ENCODE measurements around the gene CLEC2D. TPM values are rescaled to one million over a fixed set of nuclear protein-coding genes. Genes with fewer than 3 reads are reported as not detected.

Gene CLEC2D
- total RNA-seq, 2 donors from 2014 or later, result 19.3 to 21.5 TPM

DNA sequence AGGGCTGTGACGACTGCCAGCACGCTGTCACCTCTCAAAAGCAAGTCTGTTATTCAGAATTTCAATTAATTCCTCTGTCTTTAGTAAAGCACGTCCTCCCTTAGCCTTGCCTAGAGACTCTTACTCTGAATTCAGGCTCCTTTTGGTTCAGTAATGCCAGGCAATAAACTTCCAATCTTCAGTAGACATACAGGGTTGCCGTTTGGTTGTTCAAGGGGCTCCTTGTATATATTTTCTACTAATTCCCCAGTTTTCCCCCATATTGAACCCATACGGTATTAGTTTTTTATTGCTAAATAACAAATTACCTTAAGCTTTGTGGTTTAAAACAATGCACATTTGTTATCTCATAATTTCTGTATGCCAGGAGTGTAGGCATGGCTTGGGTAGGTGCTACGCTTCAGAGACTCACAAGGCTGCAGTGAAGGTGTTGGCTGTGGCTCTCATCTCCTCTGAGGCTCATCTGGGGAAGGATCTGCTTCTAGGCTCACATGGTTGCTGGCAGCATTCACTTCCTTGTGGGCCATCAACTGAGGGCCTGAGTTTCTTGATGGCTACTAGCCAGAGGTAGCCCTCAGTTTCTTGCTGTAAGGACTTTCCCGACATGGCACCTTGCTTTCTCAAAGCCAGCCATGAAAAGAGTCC lies 70.7 kb downstream of the CLEC2D start:
- no peaks in the 10 kb centered on the region for H3K4me1 ChIP-seq (ENCODE audit: control insufficient read depth, insufficient read depth, low read length)
- Mint-ChIP-seq H3K4me3 (peak overlapping the region; percentile 41), H3K4me1 (no peaks in the 10 kb centered on the region), H3K27ac (no peak overlapping the region), H3K27me3 (ENCODE audit: insufficient read depth) (no peaks in the 10 kb centered on the region), H3K36me3 (ENCODE audit: low read depth) (no peaks in the 10 kb centered on the region), H3K9me3 (peaks cover 8% of the 10 kb centered on the region)
- no peak overlapping the region for H3K9ac ChIP-seq (ENCODE audit: extremely low read depth, low read length, poor library complexity, severe bottlenecking)
- DNase-seq, result no peak
- H3K9me3 ChIP-seq (ENCODE audit: control insufficient read depth, low read length), result no peaks in the 10 kb centered on the region
- no peaks in the 10 kb centered on the region for H3K27me3 ChIP-seq (ENCODE audit: control insufficient read depth, insufficient read depth, low read length, poor library complexity, severe bottlenecking)
- TF ChIP-seq, protein P1, sequence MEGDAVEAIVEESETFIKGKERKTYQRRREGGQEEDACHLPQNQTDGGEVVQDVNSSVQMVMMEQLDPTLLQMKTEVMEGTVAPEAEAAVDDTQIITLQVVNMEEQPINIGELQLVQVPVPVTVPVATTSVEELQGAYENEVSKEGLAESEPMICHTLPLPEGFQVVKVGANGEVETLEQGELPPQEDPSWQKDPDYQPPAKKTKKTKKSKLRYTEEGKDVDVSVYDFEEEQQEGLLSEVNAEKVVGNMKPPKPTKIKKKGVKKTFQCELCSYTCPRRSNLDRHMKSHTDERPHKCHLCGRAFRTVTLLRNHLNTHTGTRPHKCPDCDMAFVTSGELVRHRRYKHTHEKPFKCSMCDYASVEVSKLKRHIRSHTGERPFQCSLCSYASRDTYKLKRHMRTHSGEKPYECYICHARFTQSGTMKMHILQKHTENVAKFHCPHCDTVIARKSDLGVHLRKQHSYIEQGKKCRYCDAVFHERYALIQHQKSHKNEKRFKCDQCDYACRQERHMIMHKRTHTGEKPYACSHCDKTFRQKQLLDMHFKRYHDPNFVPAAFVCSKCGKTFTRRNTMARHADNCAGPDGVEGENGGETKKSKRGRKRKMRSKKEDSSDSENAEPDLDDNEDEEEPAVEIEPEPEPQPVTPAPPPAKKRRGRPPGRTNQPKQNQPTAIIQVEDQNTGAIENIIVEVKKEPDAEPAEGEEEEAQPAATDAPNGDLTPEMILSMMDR (conservative IDR thresholded peaks at IDR 0.05), result no peak
- H3K4me3 ChIP-seq (ENCODE audit: low read length), result no peak overlapping the region
- no peaks in the 10 kb centered on the region for H3K36me3 ChIP-seq (ENCODE audit: control insufficient read depth, insufficient read depth, low read length)
- no peak overlapping the region for H3K27ac ChIP-seq (ENCODE audit: low read depth, low read length)
- 91 to 95% methylated on average over 4 to 7 of the region's 7 CpGs for WGBS, 2 experiments (ENCODE audit: insufficient coverage in 1 of 2, insufficient read length in 1 of 2)

DNA sequence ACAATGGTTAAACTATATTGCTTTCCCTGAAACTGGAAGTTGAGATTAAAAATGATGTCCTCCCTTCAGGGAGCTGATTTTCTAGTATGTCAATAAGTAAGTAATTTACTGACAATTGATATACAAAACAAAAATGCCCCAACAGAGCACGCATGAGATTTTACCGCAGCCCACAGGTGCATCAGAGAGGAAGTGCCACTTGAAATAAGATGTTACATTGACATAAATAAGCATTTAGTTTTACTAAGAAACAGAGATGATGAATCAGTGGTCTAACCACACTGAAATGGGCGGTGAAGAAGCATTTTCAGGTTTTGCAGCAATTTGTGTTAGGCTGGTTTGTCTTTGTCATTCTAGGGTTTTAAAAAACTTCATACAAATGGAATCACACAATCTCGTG lies 72.2 kb downstream of the CLEC2D start:
- Histone ChIP-seq H3K4me1 (ENCODE audit: control insufficient read depth, insufficient read depth, low read length) (no peaks in the 10 kb centered on the region), H3K27ac (ENCODE audit: low read depth, low read length) (no peak overlapping the region), H3K27me3 (ENCODE audit: control insufficient read depth, insufficient read depth, low read length, poor library complexity, severe bottlenecking) (no peaks in the 10 kb centered on the region), H3K9me3 (ENCODE audit: control insufficient read depth, low read length) (no peaks in the 10 kb centered on the region), H3K36me3 (ENCODE audit: control insufficient read depth, insufficient read depth, low read length) (no peaks in the 10 kb centered on the region), H3K9ac (ENCODE audit: extremely low read depth, low read length, poor library complexity, severe bottlenecking) (no peak overlapping the region), H3K4me3 (ENCODE audit: low read length) (no peak overlapping the region)
- WGBS, 2 experiments (ENCODE audit: insufficient coverage in 1 of 2, insufficient read length in 1 of 2), result 94 to 100% methylated on average over 1 to 4 of the region's 4 CpGs
- no peaks in the 10 kb centered on the region for H3K4me1 Mint-ChIP-seq
- H3K4me3 Mint-ChIP-seq, result no peak overlapping the region
- TF ChIP-seq, protein P1 (conservative IDR thresholded peaks at IDR 0.05), result peak; percentile 5
- no peak for DNase-seq
- H3K27me3 Mint-ChIP-seq (ENCODE audit: insufficient read depth), result no peaks in the 10 kb centered on the region
- no peaks in the 10 kb centered on the region for H3K36me3 Mint-ChIP-seq (ENCODE audit: low read depth)
- peaks cover 8% of the 10 kb centered on the region for H3K9me3 Mint-ChIP-seq
- H3K27ac Mint-ChIP-seq, result no peak overlapping the region

DNA sequence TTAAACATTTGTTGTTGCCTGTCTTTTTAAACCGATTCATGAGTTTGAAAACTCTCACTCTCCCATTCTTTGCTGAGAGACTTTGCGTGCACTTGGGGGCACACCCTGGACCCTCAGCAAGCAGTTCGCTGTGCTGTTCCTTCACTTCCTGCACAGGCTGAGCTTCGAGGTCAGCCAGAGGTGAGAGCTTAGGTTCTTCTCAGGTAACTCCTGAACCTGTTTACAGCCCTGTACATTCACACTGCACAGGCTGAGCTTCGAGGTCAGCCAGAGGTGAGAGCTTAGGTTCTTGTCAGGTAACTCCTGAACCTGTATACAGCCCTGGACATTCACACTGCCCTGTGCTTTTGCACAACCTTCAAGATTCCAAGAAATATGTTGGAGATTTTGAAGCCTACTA lies 73.1 kb downstream of the CLEC2D start:
- H3K36me3 Mint-ChIP-seq (ENCODE audit: low read depth), result no peaks in the 10 kb centered on the region
- no peaks in the 10 kb centered on the region for H3K27me3 Mint-ChIP-seq (ENCODE audit: insufficient read depth)
- peaks cover 8% of the 10 kb centered on the region for H3K9me3 Mint-ChIP-seq
- no peak overlapping the region for H3K27ac ChIP-seq (ENCODE audit: low read depth, low read length)
- TF ChIP-seq, protein P1 (conservative IDR thresholded peaks at IDR 0.05), result no peak
- no peak overlapping the region for H3K27ac Mint-ChIP-seq
- no peaks in the 10 kb centered on the region for H3K36me3 ChIP-seq (ENCODE audit: control insufficient read depth, insufficient read depth, low read length)
- 87 to 91% methylated on average over 5 of the region's 5 CpGs for WGBS, 2 experiments (ENCODE audit: insufficient coverage in 1 of 2, insufficient read length in 1 of 2)
- no peaks in the 10 kb centered on the region for H3K4me1 Mint-ChIP-seq
- no peak overlapping the region for H3K4me3 ChIP-seq (ENCODE audit: low read length)
- no peaks in the 10 kb centered on the region for H3K9me3 ChIP-seq (ENCODE audit: control insufficient read depth, low read length)
- H3K4me1 ChIP-seq (ENCODE audit: control insufficient read depth, insufficient read depth, low read length), result no peaks in the 10 kb centered on the region
- H3K9ac ChIP-seq (ENCODE audit: extremely low read depth, low read length, poor library complexity, severe bottlenecking), result no peak overlapping the region
- DNase-seq, result no peak
- H3K27me3 ChIP-seq (ENCODE audit: control insufficient read depth, insufficient read depth, low read length, poor library complexity, severe bottlenecking), result no peaks in the 10 kb centered on the region
- H3K4me3 Mint-ChIP-seq, result no peak overlapping the region
